HG03460 (cell line): Measurements from ENCODE around the gene MRTO4.
"Not testable (repeated sequence)": the region's sequence is repeated elsewhere in the genome, so short reads cannot be mapped to it uniquely, and the experiment has no call there.

Experiments used
- ATAC-seq: cut with Tn5 transposase; IDR thresholded peaks from one replicate; pipeline ENCODE4 v1.9.1; 2021; ENCODE audit not compliant: unreplicated experiment

Gene MRTO4

DNA sequence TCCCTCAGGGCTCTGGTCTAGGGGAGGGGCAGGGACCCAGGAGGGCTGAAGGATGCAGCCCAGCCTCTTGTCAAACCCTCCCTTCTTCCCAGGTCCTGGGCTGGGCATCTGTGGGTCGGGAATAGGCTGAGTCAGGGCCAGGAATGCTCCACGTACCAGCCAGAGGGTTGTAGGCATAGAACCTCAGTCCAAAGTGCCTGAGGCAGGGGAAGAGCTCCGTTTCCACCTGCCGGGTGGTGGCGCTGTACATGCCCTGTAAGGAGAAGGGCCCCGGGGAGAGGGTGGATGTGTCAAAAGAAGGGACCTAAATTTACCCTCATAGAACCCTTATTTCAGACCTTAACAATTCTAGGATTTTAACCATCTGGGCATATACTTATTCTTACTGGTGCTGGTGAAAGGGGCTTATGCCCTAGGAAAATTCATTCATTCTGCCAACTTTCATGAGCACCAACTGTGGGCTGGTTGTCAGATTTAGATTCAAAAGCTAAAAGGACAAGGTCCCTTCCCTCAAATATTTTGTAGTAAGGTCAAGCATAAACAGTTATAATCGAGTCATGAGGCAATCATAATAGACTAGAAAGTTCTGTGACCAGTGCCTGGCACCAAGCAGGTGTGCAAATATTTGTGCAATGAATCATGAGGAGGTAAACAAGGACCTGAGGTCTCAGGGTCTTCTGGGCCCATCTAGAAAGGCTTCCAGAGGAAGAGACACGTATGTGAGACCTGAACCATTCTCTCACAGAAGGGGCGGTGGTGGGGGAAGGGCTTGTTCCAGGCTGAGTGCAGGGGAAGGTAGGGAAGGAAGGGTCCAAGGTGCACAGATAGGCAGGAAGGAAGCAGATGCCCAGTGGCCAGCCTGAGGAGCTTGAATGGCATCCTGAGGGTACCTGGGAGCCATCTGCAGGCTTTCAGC is 18.1 kb downstream of the MRTO4 start:
- not testable (repeated sequence) for ATAC-seq

GRCh38 chr1:19270343-19270730 is 18.7 kb downstream of the MRTO4 start:
- ATAC-seq: not testable (repeated sequence)

DNA sequence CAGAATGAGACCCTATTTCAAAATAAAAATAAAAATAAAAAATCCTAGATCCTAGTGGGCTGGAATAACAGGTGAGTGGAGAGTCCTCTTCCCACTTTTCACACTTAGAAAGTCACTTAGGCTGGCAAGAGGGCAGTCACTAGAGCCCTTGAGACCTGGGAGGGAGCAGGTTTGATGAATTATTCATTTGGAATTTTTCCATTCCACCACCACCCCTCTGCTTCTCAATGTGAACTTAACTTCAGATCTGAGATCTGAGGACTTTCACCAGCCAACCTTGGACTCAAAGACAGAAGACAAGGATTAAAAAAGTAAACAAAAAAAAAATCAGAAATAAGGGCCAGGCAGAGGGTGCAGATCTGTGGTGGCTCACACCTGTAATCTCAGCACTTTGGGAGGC is 20.5 kb downstream of the MRTO4 start:
- ATAC-seq: no peak

- no peak for ATAC-seq
These were observed 21.7 kb downstream of the MRTO4 start for GRCh38 chr1:19273106-19273843.

DNA sequence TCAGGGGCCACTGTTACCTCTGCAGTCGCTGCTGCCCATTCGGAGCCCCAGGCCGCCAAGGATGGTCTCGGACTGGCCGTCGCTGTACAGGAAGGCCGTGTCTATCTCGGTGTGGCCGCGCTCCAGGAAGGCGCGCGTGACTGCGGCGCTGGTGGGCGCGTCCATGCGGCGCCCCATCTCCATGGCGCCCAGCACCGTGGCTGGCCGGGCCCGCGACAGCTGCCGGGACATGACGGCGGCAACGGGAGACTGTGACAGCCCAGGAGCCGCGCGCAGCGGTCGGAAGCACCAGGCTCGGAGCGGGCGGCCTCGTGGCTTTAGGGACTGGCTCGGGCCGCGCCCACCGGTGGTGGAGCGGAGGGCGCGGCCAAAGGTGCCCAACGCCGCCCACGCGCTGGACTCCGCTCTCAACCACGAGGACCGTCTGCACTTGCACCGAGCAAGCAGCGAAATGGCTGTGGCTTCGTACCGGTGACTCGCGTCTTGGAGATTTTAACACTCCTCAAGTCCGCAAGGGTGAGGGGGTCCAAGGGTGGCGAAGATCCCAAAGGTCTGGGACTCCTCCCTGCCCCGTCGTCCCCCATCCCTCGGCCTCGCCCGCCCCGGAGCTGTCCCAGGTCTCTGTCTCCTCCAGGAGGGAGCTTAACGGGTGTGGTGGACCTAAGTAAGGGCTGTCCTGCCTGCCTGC is 22.4 kb downstream of the MRTO4 start:
- not testable (repeated sequence) for ATAC-seq

- ATAC-seq: no peak
These were observed 23.0 kb downstream of the MRTO4 start for GRCh38 chr1:19274636-19275035.

- no peak for ATAC-seq
These were observed 32.3 kb downstream of the MRTO4 start for GRCh38 chr1:19283891-19284290.

DNA sequence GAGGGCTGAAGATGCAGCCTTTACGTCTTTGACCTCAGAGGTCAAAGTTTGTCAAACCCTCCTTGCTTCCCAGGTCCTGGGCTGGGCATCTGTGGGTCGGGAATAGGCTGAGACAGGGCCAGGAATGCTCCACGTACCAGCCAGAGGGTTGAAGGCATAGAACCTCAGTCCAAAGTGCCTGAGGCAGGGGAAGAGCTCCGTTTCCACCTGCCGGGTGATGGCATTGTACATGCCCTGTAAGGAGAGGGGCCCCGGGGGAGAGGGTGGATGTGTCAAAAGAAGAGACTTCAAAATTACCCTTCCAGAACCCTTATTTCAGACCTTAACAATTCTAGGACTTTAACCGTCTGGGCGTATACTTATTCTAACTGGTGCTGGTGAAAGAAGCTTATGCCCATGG is 33.3 kb downstream of the MRTO4 start:
- no peak for ATAC-seq

- not testable (repeated sequence) for ATAC-seq
These were observed 33.8 kb downstream of the MRTO4 start for GRCh38 chr1:19285366-19285765.

- ATAC-seq: not testable (repeated sequence)
These were observed 34.2 kb downstream of the MRTO4 start for GRCh38 chr1:19285807-19286206.

GRCh38 chr1:19287436-19288185 is 36.0 kb downstream of the MRTO4 start:
- no peak for ATAC-seq

- not testable (repeated sequence) for ATAC-seq
These were observed 37.0 kb downstream of the MRTO4 start, which contains the start of gene AKR7A3 for GRCh38 chr1:19288324-19289241. Gene AKR7A3 (minus strand): TSS chr1:19288770. CDS start chr1:19288709, 61 bp downstream.

GRCh38 chr1:19289244-19289643 is 37.6 kb downstream of the MRTO4 start:
- no peak for ATAC-seq

DNA sequence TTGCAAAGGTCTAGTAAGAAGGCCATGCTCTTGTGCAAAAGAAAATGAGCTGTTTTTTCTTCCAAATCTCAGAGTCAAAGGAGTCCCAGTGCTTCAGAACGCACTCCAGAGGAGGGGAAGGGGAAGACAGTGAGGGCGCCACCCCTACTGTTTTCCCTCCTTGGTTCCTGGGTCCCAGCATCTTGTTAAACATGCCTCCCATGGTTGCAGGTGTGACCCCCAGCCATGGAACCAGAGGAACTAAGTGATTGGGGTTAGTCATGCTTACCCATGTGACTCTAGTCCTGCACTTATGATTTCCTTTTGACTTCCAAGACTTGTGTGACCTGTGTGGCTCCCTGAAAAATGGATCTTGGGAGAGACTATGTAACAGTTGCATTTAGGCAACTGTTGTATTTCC is 43.0 kb downstream of the MRTO4 start:
- ATAC-seq: no peak

DNA sequence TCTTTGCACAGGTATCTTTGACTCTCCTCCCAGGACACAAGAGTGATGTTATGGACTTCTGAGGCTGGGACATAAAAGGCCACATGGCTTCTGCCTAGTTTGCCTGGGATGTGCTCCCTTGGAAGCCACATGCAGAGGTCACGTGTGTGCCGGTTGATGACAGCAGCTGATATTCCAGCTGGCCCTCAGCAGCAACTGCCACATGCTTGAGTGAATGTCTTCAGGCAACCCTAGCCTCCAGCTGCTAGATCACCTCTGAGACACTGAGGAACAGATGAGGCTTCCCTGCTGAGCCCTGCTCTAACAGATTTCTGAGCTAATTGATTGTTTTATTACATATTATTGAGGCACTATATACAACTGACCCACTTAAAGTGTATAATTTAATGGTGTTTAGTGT is 48.6 kb downstream of the MRTO4 start:
- ATAC-seq: no peak

- not testable (repeated sequence) for ATAC-seq
These were observed 52.5 kb downstream of the MRTO4 start for GRCh38 chr1:19304081-19304480.

- ATAC-seq: no peak
These were observed 54.3 kb downstream of the MRTO4 start for GRCh38 chr1:19305880-19306279.

DNA sequence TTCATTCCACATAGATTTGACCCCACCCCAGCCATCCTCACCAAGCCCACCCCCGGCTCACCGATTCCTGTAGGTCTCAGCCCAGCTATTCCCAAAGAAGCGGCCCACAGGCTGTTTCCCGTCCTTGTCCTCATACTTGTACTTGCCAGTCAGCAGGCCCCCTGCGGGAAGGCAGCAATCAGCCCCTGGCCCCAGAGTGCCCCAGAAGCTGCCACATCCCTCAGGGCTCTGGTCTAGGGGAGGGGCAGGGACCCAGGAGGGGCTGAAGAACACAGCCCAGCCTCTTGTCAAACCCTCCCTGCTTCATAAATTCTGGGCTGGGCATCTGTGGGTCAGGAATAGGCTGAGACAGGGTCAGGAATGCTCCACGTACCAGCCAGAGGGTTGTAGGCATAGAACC is 55.3 kb downstream of the MRTO4 start:
- ATAC-seq: no peak

GRCh38 chr1:19307794-19308508 is 56.3 kb downstream of the MRTO4 start:
- no peak for ATAC-seq
